GM15510 (cell line): ENCODE results near the gene CDC37.

Experiments
- POLR2A ChIP-seq: IDR thresholded peaks from 3 replicates; pipeline ENCODE4 v1.6.1; 2011; ENCODE audit warnings: borderline replicate concordance; ENCODE audit not compliant: insufficient read length; ENCODE audit errors: extremely low read depth

Gene CDC37

DNA sequence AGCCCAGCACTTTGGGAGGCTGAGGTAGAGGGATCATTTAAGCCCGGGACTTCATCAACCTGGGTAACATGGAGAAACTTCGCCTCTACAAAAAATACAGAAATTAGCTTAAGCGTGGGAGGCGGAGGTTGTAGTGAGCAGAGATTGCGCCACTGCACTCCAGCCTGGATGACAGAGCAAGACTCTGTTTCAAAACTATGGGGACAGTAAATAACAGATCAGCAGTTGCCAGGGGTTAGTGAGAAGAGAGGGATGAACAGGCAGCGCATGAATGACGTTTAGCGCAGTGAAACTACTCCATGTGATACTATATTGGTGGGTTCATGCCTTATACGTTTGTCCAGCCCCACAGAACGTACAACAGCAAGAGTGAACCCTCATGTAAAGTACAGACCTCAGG, 56.8 kb downstream of the CDC37 start:
- no peak for TF ChIP-seq POLR2A

DNA sequence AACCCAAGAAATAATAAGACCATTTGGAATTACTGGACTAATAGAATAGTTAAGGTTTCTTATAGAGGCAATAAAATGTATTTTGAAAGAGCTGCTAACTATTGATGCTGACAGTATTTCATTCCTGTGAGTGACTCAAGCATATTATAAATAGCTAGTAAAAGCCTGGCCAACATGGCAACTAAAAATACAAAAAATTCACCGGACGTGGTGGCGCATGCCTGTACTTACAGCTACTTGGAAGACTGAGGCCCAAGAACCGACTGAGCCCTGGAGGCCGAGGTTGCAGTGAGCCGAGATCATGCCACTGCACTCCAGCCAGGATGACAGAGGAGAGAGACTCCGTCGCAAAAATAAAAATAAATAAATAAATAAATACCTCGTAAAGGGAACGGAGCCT, 58.6 kb downstream of the CDC37 start:
- TF ChIP-seq POLR2A: no peak

GRCh38 chr19:10343495-10343894, 59.8 kb downstream of the CDC37 start:
- no peak for TF ChIP-seq POLR2A
